Activated naive CD4-positive, alpha-beta T cell treated with anti-CD3 and anti-CD28 coated beads for 36 hours (primary cell): ENCODE data around the gene DUOXA1. TPM values are rescaled to one million over a fixed set of nuclear protein-coding genes. Genes with fewer than 3 reads are reported as not detected.
"Not testable (repeated sequence)": the region's sequence is repeated elsewhere in the genome, so short reads cannot be mapped to it uniquely, and the experiment has no call there.

Source experiments
- CTCF ChIA-PET: fragments of 350-600 bp; sonication (Branson Sonifier 250); formaldehyde crosslinking; loops from one replicate; lab custom pipeline; 2021; ENCODE audit warnings: antibody characterized with exemption; lab: Charles Lee
- DNase-seq: peaks from one replicate; pipeline ENCODE4 v3.0.0-alpha.2; 2020
- H3K27ac Mint-ChIP-seq: one replicate; pipeline ENCODE4 v1.8.0; 2021; ENCODE audit warnings: mild to moderate bottlenecking, mixed read lengths
- H3K27me3 Mint-ChIP-seq: one replicate; pipeline ENCODE4 v1.8.0; 2021; ENCODE audit warnings: low read depth, mixed read lengths
- H3K36me3 Mint-ChIP-seq: one replicate; pipeline ENCODE4 v1.8.0; 2021; ENCODE audit warnings: low read depth, mixed read lengths
- H3K4me1 Mint-ChIP-seq: one replicate; pipeline ENCODE4 v1.8.0; 2021; ENCODE audit warnings: low read depth, mixed read lengths
- H3K4me3 Mint-ChIP-seq: one replicate; pipeline ENCODE4 v1.8.0; 2021; ENCODE audit warnings: mild to moderate bottlenecking, moderate library complexity, mixed read lengths
- H3K9me3 Mint-ChIP-seq: one replicate; pipeline ENCODE4 v1.8.0; 2021; ENCODE audit warnings: mixed read lengths
- intact Hi-C: fragments of 100-400 bp; cut with micrococcal nuclease; formaldehyde crosslinking; loops from one replicate; pipeline ENCODE4 v1.15.1; 2023
- total RNA-seq, 2 experiments: library from RNA; stranded (reverse); gene quantifications; one replicate each; pipeline ENCODE4 v1.2.3, GENCODE V29; 2021

Gene DUOXA1
- total RNA-seq, 2 experiments from 2014 or later = not detected

GRCh38 chr15:45091161-45091560 is 38.5 kb downstream of the DUOXA1 start:
- H3K27me3 Mint-ChIP-seq = peaks cover 7% of the 10 kb centered on the region
- no peaks in the 10 kb centered on the region for H3K9me3 Mint-ChIP-seq
- no peaks in the 10 kb centered on the region for H3K4me1 Mint-ChIP-seq
- CTCF ChIA-PET = no interaction called here
- no peaks in the 10 kb centered on the region for H3K36me3 Mint-ChIP-seq
- no peak for DNase-seq
- intact Hi-C loops = no loop called here
- no peak overlapping the region for H3K27ac Mint-ChIP-seq
- H3K4me3 Mint-ChIP-seq = no peak overlapping the region

- CTCF ChIA-PET = interaction anchor here (1.1 kb wide), 1 partner anchor 28 kb away, joined by 4 read pairs; no protein-coding TSS in a partner anchor
- no peaks in the 10 kb centered on the region for H3K36me3 Mint-ChIP-seq
- no peak overlapping the region for H3K27ac Mint-ChIP-seq
- H3K9me3 Mint-ChIP-seq = no peaks in the 10 kb centered on the region
- DNase-seq = no peak
- peaks cover 9% of the 10 kb centered on the region for H3K27me3 Mint-ChIP-seq
- intact Hi-C loops = no loop called here
- no peak overlapping the region for H3K4me3 Mint-ChIP-seq
- H3K4me1 Mint-ChIP-seq = no peaks in the 10 kb centered on the region
Measured at GRCh38 chr15:45089712-45090373, 39.8 kb downstream of the DUOXA1 start.

DNA sequence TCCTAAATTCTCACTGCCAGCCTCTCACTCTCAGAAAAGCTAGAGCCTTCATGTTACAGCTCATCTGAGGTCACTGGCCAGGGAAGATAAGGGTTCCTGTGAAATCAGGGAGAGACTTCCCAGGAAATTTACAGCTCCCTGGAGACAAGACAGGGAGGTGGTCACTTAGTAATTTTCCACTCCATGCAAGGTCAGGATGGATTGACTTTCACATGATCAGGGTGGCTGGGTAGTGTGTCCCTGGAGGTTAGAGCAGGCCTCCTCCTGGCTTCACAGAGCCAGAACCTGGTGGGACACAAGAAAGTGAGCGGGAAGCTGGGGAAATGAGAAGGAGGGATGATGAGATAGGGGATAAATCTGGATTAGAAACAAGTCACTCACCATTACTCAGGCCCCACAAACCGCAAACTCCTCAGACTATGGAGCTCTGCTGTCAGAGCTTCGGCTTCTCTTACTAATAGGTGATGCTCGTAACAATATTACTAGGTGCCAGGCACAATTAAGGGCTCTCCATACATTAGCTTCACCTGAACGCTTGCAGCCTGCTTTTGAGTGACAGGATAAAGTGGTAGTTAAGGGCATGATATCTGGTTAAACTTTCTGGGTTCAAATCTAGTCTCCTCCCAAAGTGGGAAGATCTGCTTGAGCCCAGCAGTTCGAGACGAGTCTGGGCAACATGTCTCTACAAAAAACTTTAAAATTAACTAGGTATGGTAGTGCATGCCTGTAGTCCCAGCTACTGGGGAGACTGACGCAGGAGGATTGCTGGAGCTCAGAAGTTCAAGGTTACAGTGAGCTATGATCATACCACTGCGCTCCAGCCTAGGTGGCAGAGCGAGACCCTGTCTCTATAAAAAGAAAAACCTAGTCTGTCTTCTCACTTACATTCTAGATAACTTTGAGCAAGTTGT is 40.6 kb downstream of the DUOXA1 start:
- Mint-ChIP-seq H3K4me1 (no peaks in the 10 kb centered on the region), H3K9me3 (no peaks in the 10 kb centered on the region), H3K4me3 (no peak overlapping the region), H3K27me3 (peaks cover 9% of the 10 kb centered on the region), H3K27ac (no peak overlapping the region), H3K36me3 (no peaks in the 10 kb centered on the region)
- intact Hi-C loops = no loop called here
- no peak for DNase-seq
- CTCF ChIA-PET = interaction anchor here (0.6 to 1.1 kb wide), 2 partner anchors 29 to 1148 kb away, joined by 3 to 4 read pairs; no protein-coding TSS in a partner anchor

DNA sequence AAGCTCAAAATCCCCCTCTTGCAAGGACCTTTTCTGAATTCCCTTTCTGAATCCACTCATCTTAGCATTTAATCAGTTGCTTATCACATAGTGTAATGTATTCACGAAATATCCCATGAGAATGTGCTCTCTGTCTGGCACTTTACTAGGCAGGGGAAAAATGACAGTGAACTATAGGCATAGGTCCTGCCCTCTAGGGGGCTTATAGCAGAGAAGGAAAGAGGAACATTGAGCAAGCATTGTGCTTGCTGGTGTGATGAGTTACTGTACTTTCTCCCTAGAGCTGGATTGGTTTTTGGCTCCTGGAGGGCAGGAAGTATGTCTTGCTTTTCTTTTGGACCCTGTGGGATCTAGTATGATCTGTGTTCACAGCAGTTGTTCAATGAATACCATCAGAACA is 42.2 kb downstream of the DUOXA1 start:
- CTCF ChIA-PET = no interaction called here
- Mint-ChIP-seq H3K4me1 (no peaks in the 10 kb centered on the region), H3K4me3 (no peak overlapping the region), H3K9me3 (no peaks in the 10 kb centered on the region), H3K27ac (no peak overlapping the region), H3K36me3 (no peaks in the 10 kb centered on the region), H3K27me3 (peaks cover 10% of the 10 kb centered on the region)
- intact Hi-C loops = no loop called here
- no peak for DNase-seq

- Mint-ChIP-seq H3K27me3 (peaks cover 10% of the 10 kb centered on the region), H3K9me3 (no peaks in the 10 kb centered on the region), H3K27ac (no peak overlapping the region), H3K4me1 (no peaks in the 10 kb centered on the region), H3K4me3 (no peak overlapping the region), H3K36me3 (no peaks in the 10 kb centered on the region)
- CTCF ChIA-PET = interaction anchor here (1.4 kb wide), 1 partner anchor 34 kb away, joined by 5 read pairs; no protein-coding TSS in a partner anchor
- no peak for DNase-seq
- intact Hi-C loops = no loop called here
Measured at GRCh38 chr15:45084163-45084562, 45.5 kb downstream of the DUOXA1 start.

GRCh38 chr15:45083223-45083622 is 46.5 kb downstream of the DUOXA1 start:
- CTCF ChIA-PET = interaction anchor here (1.4 kb wide), 1 partner anchor 35 kb away, joined by 5 read pairs; no protein-coding TSS in a partner anchor
- Mint-ChIP-seq H3K4me1 (no peaks in the 10 kb centered on the region), H3K9me3 (no peaks in the 10 kb centered on the region), H3K36me3 (no peaks in the 10 kb centered on the region), H3K27me3 (peaks cover 10% of the 10 kb centered on the region), H3K4me3 (no peak overlapping the region), H3K27ac (no peak overlapping the region)
- no peak for DNase-seq
- intact Hi-C loops = no loop called here

DNA sequence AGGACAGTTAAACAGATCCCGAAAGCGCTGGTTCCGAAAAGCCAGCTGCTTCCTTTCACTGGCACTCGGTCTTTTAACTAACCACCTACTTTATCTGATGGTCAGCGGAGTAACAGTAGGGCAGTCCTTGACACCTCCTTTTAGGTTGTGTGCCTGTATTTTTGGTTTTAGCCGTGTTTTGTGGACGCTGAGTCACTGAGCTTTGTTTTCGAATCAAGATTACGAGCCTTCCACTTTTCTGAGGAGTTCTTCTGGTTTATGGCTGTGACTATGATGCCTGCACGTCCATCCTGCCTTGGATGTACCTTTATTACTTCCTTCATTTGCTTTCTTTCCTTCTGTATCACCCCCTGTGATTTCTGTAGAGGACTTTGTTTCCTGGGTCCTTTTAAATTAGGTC is 47.3 kb downstream of the DUOXA1 start:
- H3K9me3 Mint-ChIP-seq, H3K4me1 Mint-ChIP-seq, intact Hi-C loops, H3K27me3 Mint-ChIP-seq, H3K36me3 Mint-ChIP-seq, CTCF ChIA-PET, DNase-seq, H3K4me3 Mint-ChIP-seq, H3K27ac Mint-ChIP-seq: not testable (repeated sequence)

- intact Hi-C loops, DNase-seq, H3K4me3 Mint-ChIP-seq, H3K36me3 Mint-ChIP-seq, H3K27ac Mint-ChIP-seq, H3K27me3 Mint-ChIP-seq, H3K9me3 Mint-ChIP-seq, H3K4me1 Mint-ChIP-seq: not testable (repeated sequence)
- CTCF ChIA-PET = interaction anchor here (1.2 kb wide), 1 partner anchor 38 kb away, joined by 7 read pairs; no protein-coding TSS in a partner anchor
Measured at GRCh38 chr15:45080593-45080992, 49.1 kb downstream of the DUOXA1 start.

GRCh38 chr15:45079628-45080246 is 49.9 kb downstream of the DUOXA1 start:
- intact Hi-C loops, DNase-seq, H3K36me3 Mint-ChIP-seq, H3K27ac Mint-ChIP-seq, CTCF ChIA-PET, H3K4me3 Mint-ChIP-seq, H3K9me3 Mint-ChIP-seq, H3K4me1 Mint-ChIP-seq, H3K27me3 Mint-ChIP-seq: not testable (repeated sequence)

DNA sequence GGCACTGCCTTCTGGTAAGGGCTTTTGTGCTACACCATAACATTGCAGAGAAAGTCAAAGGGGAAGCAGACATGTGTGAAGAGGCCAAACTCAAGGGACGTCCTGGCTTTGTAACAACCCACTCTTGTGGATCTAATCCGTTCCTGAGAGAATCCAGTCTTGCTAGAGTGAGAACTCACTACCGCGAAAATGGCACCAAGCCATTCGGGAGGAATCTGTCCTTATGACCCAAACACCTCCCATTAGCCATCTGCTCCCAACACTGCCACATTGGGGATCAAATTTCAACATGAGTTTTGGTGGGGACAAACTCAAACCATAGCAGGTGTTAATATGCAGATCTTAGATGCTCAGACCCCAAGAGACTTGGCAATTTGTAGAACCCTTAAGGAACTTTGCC is 50.5 kb downstream of the DUOXA1 start:
- H3K27ac Mint-ChIP-seq, H3K36me3 Mint-ChIP-seq, H3K9me3 Mint-ChIP-seq, H3K4me1 Mint-ChIP-seq, CTCF ChIA-PET, DNase-seq, H3K4me3 Mint-ChIP-seq, H3K27me3 Mint-ChIP-seq, intact Hi-C loops: not testable (repeated sequence)

DNA sequence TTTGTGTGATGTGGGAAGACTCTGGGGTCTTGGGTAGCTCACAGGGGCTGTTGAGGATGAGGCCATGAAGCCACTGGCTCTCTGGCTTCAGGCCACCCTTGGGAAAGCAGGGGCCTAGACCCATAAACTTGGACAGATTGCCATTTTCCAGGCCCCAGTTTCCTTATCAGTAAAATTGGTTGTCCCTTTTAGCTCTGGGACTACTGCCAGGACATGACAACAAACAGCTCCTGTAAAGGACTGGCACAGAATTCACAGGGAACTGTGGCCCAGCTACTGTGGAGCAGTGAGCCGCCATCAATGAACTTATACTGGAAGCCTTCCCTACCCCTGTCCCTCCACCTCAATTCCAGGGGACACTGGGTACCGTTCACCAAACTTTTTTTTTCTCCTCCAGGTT is 52.3 kb downstream of the DUOXA1 start:
- intact Hi-C loops, H3K4me3 Mint-ChIP-seq, H3K27ac Mint-ChIP-seq, H3K27me3 Mint-ChIP-seq, CTCF ChIA-PET, DNase-seq, H3K36me3 Mint-ChIP-seq, H3K4me1 Mint-ChIP-seq, H3K9me3 Mint-ChIP-seq: not testable (repeated sequence)
